Suppressor macrophage treated with lipopolysaccharide for 1 hour (primary cell): ENCODE measurements around the gene SLC26A3.
"Not testable (repeated sequence)": the region's sequence is repeated elsewhere in the genome, so short reads cannot be mapped to it uniquely, and the experiment has no call there.

Experiments
- DNase-seq, 3 donors: peaks; one replicate each; pipeline ENCODE4 v3.0.0-alpha.2; 2020 to 2022

The SLC26A3 gene

GRCh38 chr7:107803009-107803610, at the start of gene SLC26A3:
SLC26A3 (minus strand) TSS chr7:107803223; CDS start chr7:107794509, 8,714 bp downstream.
- no peak for DNase-seq

GRCh38 chr7:107850643-107851042, 47.6 kb upstream of the SLC26A3 start:
- no peak for DNase-seq

GRCh38 chr7:107850216-107850615, 47.2 kb upstream of the SLC26A3 start:
- no peak for DNase-seq

GRCh38 chr7:107848211-107848610, 45.2 kb upstream of the SLC26A3 start:
- not testable (repeated sequence) for DNase-seq

- DNase-seq, result not testable (repeated sequence)
Measured at GRCh38 chr7:107847836-107848175, 44.8 kb upstream of the SLC26A3 start.

- DNase-seq, result no peak
Measured at GRCh38 chr7:107847168-107847835, 44.3 kb upstream of the SLC26A3 start.

- DNase-seq, result peak; percentile 15 to 39 (median 29)
Measured at GRCh38 chr7:107846324-107846723, 43.3 kb upstream of the SLC26A3 start.

- no peak for DNase-seq
Measured at GRCh38 chr7:107843184-107843583, 40.2 kb upstream of the SLC26A3 start.

GRCh38 chr7:107842213-107842612, 39.2 kb upstream of the SLC26A3 start:
- DNase-seq, result no peak

- no peak for DNase-seq
Measured at GRCh38 chr7:107838816-107839565, 36.0 kb upstream of the SLC26A3 start.

- DNase-seq, result no peak
Measured at GRCh38 chr7:107838024-107838601, 35.1 kb upstream of the SLC26A3 start.

- DNase-seq, result no peak
Measured at GRCh38 chr7:107837145-107837512, 34.1 kb upstream of the SLC26A3 start.

- no peak for DNase-seq
Measured at GRCh38 chr7:107836237-107837144, 33.5 kb upstream of the SLC26A3 start.

GRCh38 chr7:107834401-107834800, 31.4 kb upstream of the SLC26A3 start:
- no peak for DNase-seq

GRCh38 chr7:107833684-107834106, 30.7 kb upstream of the SLC26A3 start:
- DNase-seq, result no peak

GRCh38 chr7:107830420-107830819, 27.4 kb upstream of the SLC26A3 start:
- no peak for DNase-seq

GRCh38 chr7:107828540-107828939, 25.5 kb upstream of the SLC26A3 start:
- DNase-seq, result no peak

- DNase-seq, result no peak
Measured at GRCh38 chr7:107827501-107827900, 24.5 kb upstream of the SLC26A3 start.

GRCh38 chr7:107826451-107826850, 23.4 kb upstream of the SLC26A3 start:
- no peak for DNase-seq

- DNase-seq, result no peak
Measured at GRCh38 chr7:107824858-107825257, 21.8 kb upstream of the SLC26A3 start.

- DNase-seq, result no peak
Measured at GRCh38 chr7:107818622-107819021, 15.6 kb upstream of the SLC26A3 start.

GRCh38 chr7:107816011-107816566, 13.1 kb upstream of the SLC26A3 start:
- DNase-seq, result peak in 2 of 3 donors; percentile 7 to 28
